ENCODE measurements around the gene ATG10.

The ATG10 gene

DNA sequence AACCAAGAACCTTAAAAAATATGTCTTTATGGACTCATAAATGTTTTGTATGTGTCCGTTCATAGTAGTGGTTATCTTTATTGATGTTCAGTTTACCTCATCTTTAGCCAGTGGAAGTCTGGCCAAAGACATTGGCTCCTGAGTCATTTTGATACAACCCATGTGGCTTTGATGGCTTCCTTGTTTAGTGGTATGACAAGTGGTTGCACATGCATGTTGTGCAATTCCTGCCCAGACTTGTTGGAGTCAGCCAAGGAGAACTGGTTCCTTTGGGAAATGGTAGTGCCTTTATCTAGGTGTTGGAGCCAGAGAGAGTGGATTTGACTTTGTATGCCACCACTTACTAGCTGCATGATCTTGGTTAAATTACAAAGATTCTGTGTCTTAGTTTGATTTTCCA lies 212.0 kb downstream of the ATG10 start:
- H3K4me1 Mint-ChIP-seq (ENCODE audit: low read depth), result peaks cover 5% of the 10 kb centered on the region
- no peak overlapping the region for H3K4me3 Mint-ChIP-seq
- no peaks in the 10 kb centered on the region for H3K36me3 Mint-ChIP-seq (ENCODE audit: low read depth)
- H3K27me3 Mint-ChIP-seq (ENCODE audit: low read depth), result no peaks in the 10 kb centered on the region
- DNase-seq (ENCODE audit: low spot score), result no peak
- no peak overlapping the region for H3K27ac Mint-ChIP-seq
- no peaks in the 10 kb centered on the region for H3K9me3 Mint-ChIP-seq

DNA sequence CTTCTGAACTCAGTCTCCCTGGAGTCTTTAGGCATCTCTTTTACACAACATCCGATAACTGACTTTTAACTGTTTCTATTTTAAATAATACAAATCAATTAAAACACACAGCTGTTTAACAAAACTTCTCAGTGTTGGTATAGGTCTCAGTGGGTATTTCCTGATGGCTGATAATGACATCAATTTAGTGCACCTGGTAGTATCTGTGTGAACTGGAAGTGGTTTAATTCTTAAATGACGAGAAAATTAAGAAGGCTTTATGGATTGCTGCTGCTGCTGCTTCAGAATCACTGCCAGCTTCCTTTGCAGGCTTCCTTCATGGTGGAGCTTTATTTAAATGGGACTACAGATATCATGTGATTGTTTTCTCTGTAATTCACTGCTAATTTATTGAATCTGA lies 214.0 kb downstream of the ATG10 start:
- H3K36me3 Mint-ChIP-seq (ENCODE audit: low read depth), result no peaks in the 10 kb centered on the region
- no peak overlapping the region for H3K27ac Mint-ChIP-seq
- no peaks in the 10 kb centered on the region for H3K9me3 Mint-ChIP-seq
- peaks cover 5% of the 10 kb centered on the region for H3K4me1 Mint-ChIP-seq (ENCODE audit: low read depth)
- H3K4me3 Mint-ChIP-seq, result no peak overlapping the region
- no peak for DNase-seq (ENCODE audit: low spot score)
- no peaks in the 10 kb centered on the region for H3K27me3 Mint-ChIP-seq (ENCODE audit: low read depth)

DNA sequence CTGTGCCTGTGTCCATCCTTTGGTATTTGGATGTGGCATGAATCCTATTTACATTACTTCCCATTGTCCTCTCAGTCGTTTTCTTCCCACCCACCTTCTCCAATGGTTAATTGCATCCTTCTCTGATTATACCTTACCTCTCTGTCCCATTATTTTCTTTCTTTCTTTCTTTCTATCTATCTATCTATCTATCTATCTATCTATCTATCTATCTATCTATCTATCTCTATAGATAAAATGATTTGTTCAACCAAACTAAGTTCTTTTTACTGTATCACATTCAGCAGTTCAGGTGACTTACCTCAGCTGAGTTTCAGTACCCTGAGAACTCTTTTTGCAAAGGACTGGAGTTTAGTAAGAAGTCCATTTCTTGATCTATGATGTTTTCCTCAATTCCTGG lies 225.7 kb downstream of the ATG10 start:
- DNase-seq (ENCODE audit: low spot score), result no peak
- Mint-ChIP-seq H3K27ac (no peak overlapping the region), H3K36me3 (ENCODE audit: low read depth) (no peaks in the 10 kb centered on the region), H3K9me3 (no peaks in the 10 kb centered on the region), H3K4me1 (ENCODE audit: low read depth) (no peaks in the 10 kb centered on the region), H3K4me3 (no peak overlapping the region), H3K27me3 (ENCODE audit: low read depth) (no peaks in the 10 kb centered on the region)

DNA sequence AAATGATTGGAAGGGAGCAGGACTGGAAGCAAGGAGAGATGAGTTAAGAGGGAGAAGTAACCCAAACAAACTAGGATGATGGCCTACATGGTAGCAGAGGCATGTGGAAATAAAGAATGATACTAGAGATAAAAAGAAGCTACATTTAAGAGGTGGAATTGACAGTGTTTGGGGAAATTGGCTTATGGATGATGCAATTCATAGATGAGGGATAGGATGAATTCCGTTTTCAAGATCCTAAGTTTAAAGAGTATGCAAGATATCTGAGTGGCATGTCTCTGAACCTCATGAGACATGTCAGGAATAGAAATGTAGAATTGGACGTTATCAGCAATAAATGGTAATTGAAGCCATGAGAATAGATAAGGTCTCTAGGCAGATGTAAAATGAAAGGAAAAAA lies 232.7 kb downstream of the ATG10 start:
- no peaks in the 10 kb centered on the region for H3K9me3 Mint-ChIP-seq
- peaks cover 5% of the 10 kb centered on the region for H3K27me3 Mint-ChIP-seq (ENCODE audit: low read depth)
- H3K4me3 Mint-ChIP-seq, result no peak overlapping the region
- no peak overlapping the region for H3K27ac Mint-ChIP-seq
- H3K4me1 Mint-ChIP-seq (ENCODE audit: low read depth), result no peaks in the 10 kb centered on the region
- no peaks in the 10 kb centered on the region for H3K36me3 Mint-ChIP-seq (ENCODE audit: low read depth)
- DNase-seq (ENCODE audit: low spot score), result no peak

DNA sequence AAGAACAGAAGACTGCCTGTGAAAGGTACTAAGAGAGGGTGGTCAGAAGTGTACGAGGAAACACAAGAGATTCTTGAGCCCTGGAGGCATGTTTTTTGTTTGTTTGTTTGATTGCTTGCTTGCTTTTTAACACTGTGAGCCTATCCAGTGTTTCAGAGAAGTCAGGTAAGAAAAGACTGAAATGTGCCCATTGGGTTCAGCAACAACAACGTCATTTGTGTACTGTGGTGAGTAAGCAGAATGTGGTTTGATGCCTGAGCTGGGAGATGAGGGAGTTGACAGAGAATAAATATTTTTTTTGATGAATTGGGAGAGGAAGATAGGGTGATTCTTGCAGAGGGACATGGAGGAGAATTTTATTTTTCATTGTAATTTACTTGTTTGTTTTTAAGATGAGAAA lies 233.2 kb downstream of the ATG10 start:
- Mint-ChIP-seq H3K4me3 (no peak overlapping the region), H3K27ac (no peak overlapping the region), H3K4me1 (ENCODE audit: low read depth) (no peaks in the 10 kb centered on the region), H3K36me3 (ENCODE audit: low read depth) (no peaks in the 10 kb centered on the region), H3K9me3 (no peaks in the 10 kb centered on the region), H3K27me3 (ENCODE audit: low read depth) (peaks cover 7% of the 10 kb centered on the region)
- no peak for DNase-seq (ENCODE audit: low spot score)

DNA sequence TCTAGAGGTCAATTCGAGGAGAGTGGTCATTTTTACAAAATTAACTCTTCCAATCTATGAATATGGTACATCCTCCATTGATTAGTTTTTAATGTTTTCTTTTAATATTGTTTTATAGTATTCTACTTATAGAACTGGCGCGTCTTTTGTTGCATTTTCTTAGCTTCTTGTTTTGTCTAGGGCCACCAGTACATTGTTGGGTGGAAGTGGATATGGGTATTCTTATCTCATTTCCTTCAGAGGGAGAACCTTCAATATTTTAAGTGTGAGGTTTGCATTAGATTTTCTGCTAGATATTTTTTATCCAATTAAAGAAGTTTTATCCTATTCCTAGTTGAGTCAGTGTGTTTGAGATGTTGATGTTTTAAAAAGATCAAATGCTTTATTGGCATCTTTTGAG lies 236.5 kb downstream of the ATG10 start:
- Mint-ChIP-seq H3K4me3 (no peak overlapping the region), H3K4me1 (ENCODE audit: low read depth) (no peaks in the 10 kb centered on the region), H3K27me3 (ENCODE audit: low read depth) (peaks cover 10% of the 10 kb centered on the region), H3K36me3 (ENCODE audit: low read depth) (no peaks in the 10 kb centered on the region), H3K9me3 (no peaks in the 10 kb centered on the region), H3K27ac (no peak overlapping the region)
- no peak for DNase-seq (ENCODE audit: low spot score)

DNA sequence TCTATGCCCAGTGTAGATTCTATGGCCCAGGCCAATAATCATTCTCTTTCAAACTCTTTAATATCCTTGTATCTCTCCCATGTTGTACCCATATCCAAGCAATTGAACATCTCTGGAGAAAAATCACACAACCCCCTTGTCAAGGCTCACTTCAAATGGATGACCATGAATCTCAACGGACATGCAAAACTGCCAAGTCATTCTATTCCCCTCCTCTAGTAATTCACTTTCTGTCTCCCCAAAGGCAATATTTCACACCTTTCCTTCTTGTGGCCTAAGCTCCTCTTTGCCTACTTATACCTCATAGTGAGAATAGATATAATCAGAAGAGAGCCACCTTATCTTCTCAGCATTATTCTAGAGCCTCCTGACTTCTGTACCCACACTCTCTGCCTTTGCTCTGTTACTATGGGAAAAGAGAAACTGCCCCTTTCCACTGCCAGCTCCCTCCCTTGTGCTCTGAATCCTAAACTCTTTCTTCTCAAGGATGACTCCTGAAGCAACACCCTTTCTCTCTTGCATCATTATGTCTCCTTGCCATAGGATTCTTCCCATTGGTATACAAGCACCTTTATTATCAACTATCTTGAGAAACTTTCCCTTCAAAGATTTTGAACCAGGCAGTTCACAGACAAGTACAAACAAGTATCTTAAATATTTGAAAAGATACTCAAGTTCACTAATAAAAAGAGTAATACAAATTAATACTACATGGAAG lies 240.2 kb downstream of the ATG10 start:
- no peaks in the 10 kb centered on the region for H3K36me3 Mint-ChIP-seq (ENCODE audit: low read depth)
- no peak overlapping the region for H3K27ac Mint-ChIP-seq
- no peaks in the 10 kb centered on the region for H3K9me3 Mint-ChIP-seq
- DNase-seq (ENCODE audit: low spot score), result no peak
- no peaks in the 10 kb centered on the region for H3K4me1 Mint-ChIP-seq (ENCODE audit: low read depth)
- peaks cover 10% of the 10 kb centered on the region for H3K27me3 Mint-ChIP-seq (ENCODE audit: low read depth)
- no peak overlapping the region for H3K4me3 Mint-ChIP-seq

DNA sequence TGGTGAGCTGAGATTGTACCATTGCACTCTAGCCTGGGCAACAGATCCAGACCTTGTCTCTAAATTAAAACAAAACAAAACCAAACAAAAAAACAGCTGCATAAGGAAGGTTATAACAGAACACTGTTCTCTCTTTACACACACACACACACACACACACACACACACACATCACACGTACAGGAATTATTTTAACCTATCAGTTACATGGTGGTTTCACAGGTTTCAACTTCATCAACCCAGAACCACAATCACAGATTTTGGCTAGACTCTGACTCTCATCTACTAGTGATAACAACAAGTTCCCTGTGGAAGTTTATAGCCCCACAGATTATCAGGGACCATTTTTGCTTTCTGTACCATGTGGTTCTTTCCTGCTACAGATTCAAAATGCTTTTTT lies 246.1 kb downstream of the ATG10 start:
- no peaks in the 10 kb centered on the region for H3K27me3 Mint-ChIP-seq (ENCODE audit: low read depth)
- no peak overlapping the region for H3K4me3 Mint-ChIP-seq
- H3K9me3 Mint-ChIP-seq, result no peaks in the 10 kb centered on the region
- peaks cover 2% of the 10 kb centered on the region for H3K4me1 Mint-ChIP-seq (ENCODE audit: low read depth)
- no peaks in the 10 kb centered on the region for H3K36me3 Mint-ChIP-seq (ENCODE audit: low read depth)
- no peak overlapping the region for H3K27ac Mint-ChIP-seq
- DNase-seq (ENCODE audit: low spot score), result no peak

DNA sequence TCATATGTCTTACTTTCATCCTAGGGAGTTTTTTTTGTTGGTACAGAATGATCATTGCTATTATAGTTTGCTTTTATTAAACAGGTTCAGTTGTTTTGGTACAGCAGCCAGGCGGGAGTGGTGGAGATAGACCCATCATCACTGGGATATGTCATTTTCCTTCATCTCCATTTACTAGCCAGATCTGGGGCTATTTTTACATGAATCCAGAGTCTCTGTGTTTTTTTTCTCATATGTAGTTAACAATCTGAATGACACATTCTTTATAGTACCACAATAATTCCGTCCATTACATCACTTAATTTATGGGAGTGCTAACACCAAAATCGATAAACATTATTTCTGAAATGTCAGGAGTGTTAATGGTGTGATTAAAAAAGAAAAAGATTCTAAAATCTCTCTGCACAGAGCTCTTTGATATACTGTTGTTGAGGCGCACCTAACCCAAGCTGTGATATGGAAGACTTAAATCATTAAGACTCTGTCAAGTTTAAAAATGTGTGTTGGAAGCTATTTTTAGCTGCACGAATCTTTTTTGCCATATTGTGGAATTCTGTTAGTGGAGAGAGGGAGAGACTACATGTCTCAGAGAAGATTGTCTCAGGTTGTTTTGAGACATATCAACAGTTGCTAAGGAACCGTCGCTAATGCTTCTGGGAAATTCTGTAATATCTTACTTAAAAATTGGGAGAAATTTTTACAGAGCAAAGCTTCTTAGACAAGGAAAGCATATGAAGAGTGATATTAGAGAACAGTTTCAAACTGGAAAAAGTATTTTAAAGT lies 246.7 kb downstream of the ATG10 start:
- H3K9me3 Mint-ChIP-seq, result no peaks in the 10 kb centered on the region
- H3K36me3 Mint-ChIP-seq (ENCODE audit: low read depth), result no peaks in the 10 kb centered on the region
- H3K27me3 Mint-ChIP-seq (ENCODE audit: low read depth), result no peaks in the 10 kb centered on the region
- peaks cover 7% of the 10 kb centered on the region for H3K4me1 Mint-ChIP-seq (ENCODE audit: low read depth)
- no peak for DNase-seq (ENCODE audit: low spot score)
- no peak overlapping the region for H3K4me3 Mint-ChIP-seq
- H3K27ac Mint-ChIP-seq, result no peak overlapping the region

DNA sequence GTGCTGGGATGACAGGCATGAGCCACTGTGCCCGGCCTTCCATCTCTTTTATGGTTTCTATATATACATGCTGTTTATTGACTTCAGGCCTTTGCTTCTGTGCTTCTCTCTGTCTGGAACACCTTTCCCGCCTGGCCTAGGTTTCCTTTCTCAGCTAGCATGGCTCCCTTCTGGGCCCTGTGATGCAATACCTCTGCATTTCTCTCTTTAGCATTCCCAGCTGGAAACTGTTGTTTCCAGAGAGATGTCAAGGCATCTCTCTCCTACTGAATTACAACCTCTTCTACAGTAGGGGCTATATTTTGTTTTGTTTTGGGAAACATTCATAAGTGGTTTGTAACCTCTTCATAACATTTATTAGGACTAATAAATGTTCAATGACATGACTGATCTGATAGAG lies 249.2 kb downstream of the ATG10 start:
- no peaks in the 10 kb centered on the region for H3K9me3 Mint-ChIP-seq
- peaks cover 2% of the 10 kb centered on the region for H3K27me3 Mint-ChIP-seq (ENCODE audit: low read depth)
- H3K27ac Mint-ChIP-seq, result no peak overlapping the region
- no peak for DNase-seq (ENCODE audit: low spot score)
- no peak overlapping the region for H3K4me3 Mint-ChIP-seq
- no peaks in the 10 kb centered on the region for H3K36me3 Mint-ChIP-seq (ENCODE audit: low read depth)
- H3K4me1 Mint-ChIP-seq (ENCODE audit: low read depth), result peaks cover 12% of the 10 kb centered on the region

DNA sequence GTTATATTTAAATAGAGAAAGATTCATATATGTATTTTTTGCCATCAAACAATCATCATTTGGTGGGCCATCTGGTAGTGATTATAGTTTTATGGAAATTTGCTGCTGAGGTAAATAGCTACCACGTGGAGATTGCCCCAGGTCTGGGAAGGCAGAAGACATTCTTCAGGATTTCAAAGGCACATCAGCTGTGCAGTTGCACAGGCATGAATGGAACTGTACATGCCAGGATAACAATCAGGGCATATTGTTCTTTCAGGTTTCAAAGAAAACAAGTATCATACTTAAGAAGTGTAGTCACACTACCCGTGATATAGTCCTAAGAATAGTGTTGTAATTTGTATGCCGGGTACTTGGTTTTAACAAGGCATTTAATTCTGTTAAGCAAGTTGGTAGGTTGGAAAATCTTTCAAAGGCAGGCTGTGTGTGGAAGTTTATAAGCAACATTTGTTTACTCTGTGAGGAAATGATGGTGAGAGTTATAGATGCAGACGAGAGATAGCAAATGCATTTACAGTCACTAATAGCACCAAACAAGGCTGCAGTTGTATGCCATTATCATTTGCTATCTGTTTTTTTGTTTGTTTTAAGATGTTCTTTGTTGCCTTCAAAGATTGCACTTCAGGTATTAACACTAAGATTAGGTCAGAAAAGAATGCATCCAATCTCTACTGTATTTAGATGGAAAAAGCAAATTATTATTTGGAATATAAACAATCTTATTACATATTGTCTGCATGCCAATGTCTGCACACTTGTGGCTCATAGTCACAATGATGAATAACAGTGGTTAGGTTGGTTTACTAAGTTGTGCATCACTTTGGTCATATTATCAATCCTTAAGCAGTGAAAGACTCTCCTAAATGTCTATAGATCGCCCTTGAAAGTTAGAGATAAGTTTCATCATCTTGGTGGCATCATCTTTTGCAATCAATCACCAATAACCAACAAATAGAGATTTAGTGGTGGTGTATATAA lies 251.1 kb downstream of the ATG10 start:
- H3K27ac Mint-ChIP-seq, result no peak overlapping the region
- peaks cover 12% of the 10 kb centered on the region for H3K4me1 Mint-ChIP-seq (ENCODE audit: low read depth)

DNA sequence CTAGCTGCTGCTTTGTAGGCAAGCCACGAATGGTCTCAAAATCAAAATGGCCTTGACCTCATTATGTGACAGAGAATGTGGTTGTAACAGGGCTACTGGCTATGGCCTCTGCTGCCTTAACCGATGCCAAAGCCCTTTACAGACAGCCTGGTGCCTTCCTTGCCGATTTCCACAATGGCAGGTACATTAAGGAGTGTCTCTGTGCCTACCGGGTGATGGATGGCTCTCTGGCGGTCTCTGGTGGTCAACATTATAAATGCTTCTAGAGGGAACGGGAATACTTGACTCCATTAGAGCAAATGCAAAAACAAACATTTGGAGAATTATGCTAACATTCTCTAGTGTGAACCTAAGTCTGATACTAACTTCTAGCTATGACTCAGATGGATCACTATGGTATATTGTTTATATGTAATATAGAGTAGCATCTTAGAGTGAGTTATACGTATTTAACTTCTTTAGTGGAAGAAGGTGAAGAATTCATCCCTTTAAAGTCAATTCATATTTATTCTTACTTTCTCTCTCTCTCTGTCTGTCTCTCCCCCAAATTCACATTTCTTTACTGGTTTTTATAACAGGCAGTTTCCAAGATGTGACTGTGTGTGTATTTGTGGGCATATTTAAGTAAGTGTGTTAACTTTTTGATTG lies 253.8 kb downstream of the ATG10 start:
- peaks cover 2% of the 10 kb centered on the region for H3K27me3 Mint-ChIP-seq (ENCODE audit: low read depth)
- H3K27ac Mint-ChIP-seq, result no peak overlapping the region
- H3K4me1 Mint-ChIP-seq (ENCODE audit: low read depth), result peaks cover 12% of the 10 kb centered on the region
- no peaks in the 10 kb centered on the region for H3K36me3 Mint-ChIP-seq (ENCODE audit: low read depth)
- H3K4me3 Mint-ChIP-seq, result no peak overlapping the region
- peak; percentile 43 for DNase-seq (ENCODE audit: low spot score)
- H3K9me3 Mint-ChIP-seq, result no peaks in the 10 kb centered on the region

More for the DNA sequence above, 251.1 kb downstream of the ATG10 start:
- H3K9me3 Mint-ChIP-seq, result no peaks in the 10 kb centered on the region
- peaks cover 2% of the 10 kb centered on the region for H3K27me3 Mint-ChIP-seq (ENCODE audit: low read depth)
- no peak for DNase-seq (ENCODE audit: low spot score)
- H3K36me3 Mint-ChIP-seq (ENCODE audit: low read depth), result no peaks in the 10 kb centered on the region
- no peak overlapping the region for H3K4me3 Mint-ChIP-seq

DNA sequence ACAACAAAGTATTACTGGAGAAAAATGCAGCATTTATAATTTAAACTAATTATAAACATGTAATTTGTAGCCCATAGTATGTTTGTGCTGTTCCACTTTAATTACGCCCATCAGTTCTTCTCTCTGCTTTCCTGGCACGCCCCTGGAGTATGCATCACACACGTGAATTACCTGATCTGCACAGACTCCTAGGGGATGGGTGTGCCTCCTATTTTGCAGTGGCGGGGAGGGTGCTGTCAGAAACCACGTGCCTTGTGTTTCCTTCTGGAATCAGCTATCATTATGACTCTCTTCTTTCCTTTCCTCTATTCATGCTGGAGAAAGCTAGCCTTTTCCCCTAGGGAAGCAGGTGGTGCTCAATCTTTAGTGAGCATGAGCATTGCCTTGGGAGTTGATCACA lies 263.1 kb downstream of the ATG10 start:
- H3K4me3 Mint-ChIP-seq, result no peak overlapping the region
- H3K27me3 Mint-ChIP-seq (ENCODE audit: low read depth), result no peaks in the 10 kb centered on the region
- H3K27ac Mint-ChIP-seq, result no peak overlapping the region
- H3K36me3 Mint-ChIP-seq (ENCODE audit: low read depth), result no peaks in the 10 kb centered on the region
- no peaks in the 10 kb centered on the region for H3K4me1 Mint-ChIP-seq (ENCODE audit: low read depth)
- no peak for DNase-seq (ENCODE audit: low spot score)
- no peaks in the 10 kb centered on the region for H3K9me3 Mint-ChIP-seq
